ENCODE data around the gene IFI44.

The IFI44 gene

DNA sequence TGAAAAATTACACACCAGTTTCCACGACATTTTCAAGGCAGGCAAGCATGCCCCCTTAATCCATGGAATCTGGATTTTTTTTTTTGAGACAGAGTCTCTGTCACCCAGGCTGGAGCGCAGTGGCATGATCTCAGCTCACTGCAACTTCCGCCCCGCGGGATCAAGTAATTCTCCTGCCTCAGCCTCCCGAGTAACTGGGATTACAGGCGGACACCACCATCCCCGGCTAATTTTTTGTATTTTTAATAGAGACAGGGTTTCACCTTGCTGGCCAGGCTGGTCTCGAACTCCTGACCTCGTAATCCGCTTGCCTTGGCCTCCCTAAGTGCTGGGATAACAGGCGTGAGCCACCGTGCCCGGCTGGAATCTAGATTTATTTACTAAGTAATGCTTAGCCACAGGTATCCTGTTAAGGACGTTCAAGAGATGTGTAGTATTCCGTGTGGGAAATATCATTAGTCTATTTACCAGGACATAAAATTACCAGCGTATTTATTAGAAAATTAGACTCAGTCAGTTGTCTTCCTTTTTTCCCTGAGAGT is 2.5 kb downstream of the IFI44 start:
- DNase-seq: no peak

- no peak for DNase-seq
Measured at GRCh38 chr1:78658901-78659300, 9.3 kb downstream of the IFI44 start.

DNA sequence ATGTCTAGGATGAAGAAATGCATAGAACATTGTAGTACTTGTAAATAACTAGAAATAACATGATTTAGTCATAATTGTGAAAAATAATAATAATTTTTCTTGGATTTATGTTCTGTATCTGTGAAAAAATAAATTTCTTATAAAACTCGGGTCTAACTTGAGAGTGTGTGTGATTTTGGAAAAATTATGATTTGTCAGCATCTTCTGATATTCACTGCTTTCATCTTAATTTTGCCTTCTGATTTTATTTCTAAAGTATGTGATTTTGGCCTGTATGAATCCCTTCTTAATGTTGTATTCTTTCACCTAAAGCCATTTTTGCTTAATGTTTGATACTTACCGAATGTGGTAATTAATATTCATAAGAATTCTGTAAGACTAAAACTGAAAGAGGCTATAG is 14.3 kb downstream of the IFI44 start:
- DNase-seq: no peak

- DNase-seq: no peak
Measured at GRCh38 chr1:78664763-78665162, 15.1 kb downstream of the IFI44 start.

DNA sequence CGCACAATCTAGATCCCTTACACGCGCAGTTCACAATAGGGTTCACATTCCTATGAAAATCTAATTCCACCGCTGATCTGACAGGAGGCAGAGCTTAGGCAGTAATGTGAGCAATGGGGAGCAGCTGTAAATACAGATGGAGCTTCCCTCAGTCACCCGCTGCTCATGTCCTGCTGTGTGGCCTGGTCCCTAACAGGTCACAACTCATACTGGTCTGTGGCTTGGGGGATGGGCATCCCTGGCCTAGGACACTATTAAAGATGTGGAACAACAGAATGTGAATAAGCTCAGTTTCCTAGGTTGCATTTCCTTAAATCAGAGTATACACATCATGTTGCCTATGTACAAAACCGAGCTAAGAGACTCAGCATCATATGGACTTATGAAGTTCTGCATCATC is 16.2 kb downstream of the IFI44 start:
- DNase-seq: no peak

DNA sequence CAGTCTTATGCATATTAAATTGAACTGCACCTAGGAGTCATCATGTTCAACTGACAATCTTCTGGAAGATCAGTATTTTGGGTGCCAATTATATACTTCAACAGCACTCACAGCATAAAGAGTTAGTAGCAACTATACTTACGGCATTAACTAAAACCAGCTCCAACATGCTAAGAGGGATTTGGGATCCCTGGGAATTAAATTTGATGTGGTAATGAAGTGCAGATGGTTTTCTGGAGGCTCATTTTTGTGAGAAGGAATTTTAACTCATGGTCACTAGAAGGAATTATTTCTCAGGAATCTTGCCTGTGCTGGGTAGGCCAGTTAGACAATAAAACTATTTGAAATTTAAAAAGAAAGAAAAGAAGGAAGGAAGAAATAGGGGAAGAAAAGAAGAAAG is 18.3 kb downstream of the IFI44 start:
- DNase-seq: no peak

GRCh38 chr1:78668427-78668826 is 18.8 kb downstream of the IFI44 start:
- no peak for DNase-seq

- DNase-seq: no peak
Measured at GRCh38 chr1:78672428-78672827, 22.8 kb downstream of the IFI44 start.

DNA sequence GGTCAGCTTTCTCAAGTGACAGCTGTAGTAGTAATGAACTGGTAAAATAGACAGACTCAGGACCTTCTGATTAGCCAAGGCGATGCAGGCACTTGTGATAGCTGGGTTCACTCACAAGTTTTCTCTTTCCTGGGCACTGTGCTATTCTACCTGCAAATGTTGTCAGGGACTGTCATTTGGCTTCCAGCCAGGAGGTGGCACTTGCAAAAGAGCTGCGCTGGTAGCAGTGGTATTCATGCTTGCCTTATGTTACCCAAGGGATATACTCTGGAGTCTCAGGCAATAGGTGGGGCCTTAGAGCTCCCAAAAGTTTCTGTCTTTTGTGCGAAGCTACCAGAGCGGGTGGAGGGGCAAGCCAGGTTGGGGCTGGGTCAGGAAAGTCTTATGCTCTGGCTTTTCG is 23.5 kb downstream of the IFI44 start:
- DNase-seq: no peak

- DNase-seq: no peak
Measured at GRCh38 chr1:78676347-78676982, 26.8 kb downstream of the IFI44 start.

DNA sequence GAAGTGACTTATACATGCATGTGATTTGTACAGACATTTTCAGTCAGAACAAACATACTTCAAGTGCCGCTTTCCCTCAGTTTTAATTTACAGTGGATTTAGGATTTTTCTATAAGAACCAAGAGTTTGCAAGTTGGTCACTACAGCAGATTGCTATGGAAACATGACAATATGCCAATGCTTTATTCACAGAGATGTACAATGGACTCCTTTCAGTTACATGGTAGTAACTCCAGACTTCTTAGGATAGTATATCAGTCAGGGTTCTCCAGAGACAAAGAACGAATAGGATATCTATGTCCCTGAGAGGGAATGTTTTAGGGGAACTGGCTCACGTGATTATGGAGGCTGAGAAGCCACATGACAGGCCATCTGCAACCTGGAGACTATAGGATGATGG is 27.4 kb downstream of the IFI44 start:
- no peak for DNase-seq

- no peak for DNase-seq
Measured at GRCh38 chr1:78677788-78678187, 28.2 kb downstream of the IFI44 start.

- DNase-seq: no peak
Measured at GRCh38 chr1:78678324-78678723, 28.7 kb downstream of the IFI44 start.

- DNase-seq: no peak
Measured at GRCh38 chr1:78681265-78681664, 31.6 kb downstream of the IFI44 start.

GRCh38 chr1:78682496-78682895 is 32.9 kb downstream of the IFI44 start:
- DNase-seq: no peak

GRCh38 chr1:78683079-78683478 is 33.4 kb downstream of the IFI44 start:
- no peak for DNase-seq

DNA sequence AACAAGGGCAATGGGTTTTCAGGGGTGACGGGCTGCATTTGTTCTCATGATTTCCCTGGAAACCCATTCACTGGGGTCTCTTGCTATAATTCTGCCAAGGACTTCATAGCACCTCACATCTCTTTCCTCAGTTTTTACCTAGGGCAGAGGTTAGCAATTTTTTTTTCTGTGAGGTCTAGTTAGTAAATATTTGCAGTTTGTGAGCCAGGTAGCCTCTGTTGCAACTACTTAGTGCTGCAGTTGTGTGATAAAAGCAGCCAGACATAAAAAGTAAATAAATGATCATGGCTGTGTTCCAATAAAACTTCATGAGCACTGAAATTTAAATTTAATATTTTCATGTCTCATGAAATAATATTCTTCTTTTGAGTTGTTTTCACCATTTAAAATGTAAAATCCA is 37.7 kb downstream of the IFI44 start:
- no peak for DNase-seq

DNA sequence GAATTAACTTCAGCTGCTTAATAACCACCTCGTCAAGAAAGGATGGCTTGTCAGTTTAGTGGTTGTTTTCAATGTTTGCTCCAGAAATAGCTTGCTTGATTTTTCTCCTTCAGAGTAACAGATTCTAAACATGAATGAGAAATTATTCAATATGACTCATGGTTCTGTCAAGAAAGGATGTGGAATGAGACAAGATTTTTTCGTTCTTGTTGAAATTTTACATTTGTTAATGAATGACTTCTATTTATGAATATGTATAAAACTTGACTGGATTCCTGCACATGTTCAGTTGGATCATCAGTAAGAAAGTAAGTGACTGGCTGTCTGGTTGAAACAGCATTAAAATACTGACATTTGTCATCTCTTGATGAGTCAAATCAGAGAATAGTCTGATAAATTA is 38.3 kb downstream of the IFI44 start:
- DNase-seq: no peak

DNA sequence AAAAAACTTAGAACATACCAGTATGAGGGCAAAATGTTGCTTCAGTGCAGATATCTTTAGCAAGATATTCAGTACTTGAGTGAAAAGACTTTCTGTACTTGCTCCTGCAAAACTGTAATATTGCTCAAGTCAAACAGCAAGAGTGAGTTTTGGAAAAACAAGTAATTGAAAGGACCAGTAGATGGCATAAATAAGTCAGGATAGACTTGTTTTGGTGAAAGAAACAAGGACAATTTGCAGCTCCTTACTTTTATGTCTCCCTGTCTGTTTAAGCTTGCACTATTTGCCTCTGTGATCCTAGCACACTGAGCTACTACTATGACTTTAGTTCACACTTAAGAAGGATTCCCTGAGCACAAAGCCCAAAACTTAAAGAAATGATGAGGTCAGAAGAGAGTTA is 39.1 kb downstream of the IFI44 start:
- DNase-seq: no peak

DNA sequence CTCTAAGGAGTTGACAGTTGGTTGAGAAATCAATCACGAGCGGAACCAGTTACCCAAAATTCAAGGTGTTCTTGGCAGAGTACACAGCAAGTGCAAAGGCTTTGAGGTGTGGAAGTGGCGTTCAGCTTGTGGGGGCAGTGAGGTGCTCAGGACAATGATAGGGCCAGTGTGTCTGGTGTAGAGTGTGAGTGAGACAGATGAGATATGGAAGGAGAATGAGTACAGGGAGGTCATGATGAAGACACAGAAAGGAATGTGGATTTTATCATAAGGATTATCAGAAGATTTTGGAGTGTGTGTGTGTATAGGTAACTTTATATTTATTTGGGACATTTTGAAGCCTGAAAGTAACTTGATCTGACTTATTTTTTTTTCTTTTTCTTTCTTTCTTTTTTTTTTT is 40.9 kb downstream of the IFI44 start:
- no peak for DNase-seq

GRCh38 chr1:78691995-78692747 is 42.5 kb downstream of the IFI44 start:
- DNase-seq: no peak

DNA sequence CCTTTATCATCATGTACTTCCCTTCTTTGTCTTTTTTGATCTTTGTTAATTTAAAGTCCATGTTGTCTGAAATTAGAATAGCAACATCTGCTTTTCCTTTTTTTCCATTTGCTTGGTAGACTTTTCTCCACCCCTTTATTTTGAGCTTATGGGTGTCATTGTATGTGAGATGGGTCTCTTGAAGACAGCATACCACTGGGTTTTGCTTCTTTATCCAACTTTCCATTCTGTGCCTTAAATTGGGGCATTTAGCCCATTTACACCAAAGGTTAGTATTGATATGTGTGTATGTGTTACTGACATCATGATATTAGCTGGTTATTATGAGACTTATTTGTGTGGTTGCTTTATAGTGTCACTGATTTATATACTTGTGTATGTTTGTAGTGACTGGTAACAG is 50.2 kb downstream of the IFI44 start:
- no peak for DNase-seq

- no peak for DNase-seq
Measured at GRCh38 chr1:78702426-78702825, 52.8 kb downstream of the IFI44 start.

DNA sequence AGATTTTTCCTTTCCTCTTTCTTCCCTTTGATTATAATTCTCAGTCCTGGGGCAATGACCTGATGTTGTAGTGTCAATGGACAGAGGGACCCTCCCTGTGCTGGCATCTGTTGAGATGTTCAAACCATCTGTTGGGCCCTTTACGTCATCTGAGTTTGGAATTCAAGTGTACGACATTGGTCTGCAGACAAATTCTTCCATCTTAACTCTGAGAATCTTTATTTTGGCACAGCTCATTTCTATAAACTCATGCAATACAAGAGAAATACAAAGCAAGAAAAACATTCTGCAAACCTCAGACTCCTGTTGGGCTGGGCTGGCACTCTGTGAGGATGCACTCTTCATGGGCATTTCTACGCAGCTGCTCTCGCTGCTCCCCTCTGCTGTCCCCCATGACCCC is 54.2 kb downstream of the IFI44 start:
- no peak for DNase-seq
